Caki2 (cell line): ENCODE measurements around the gene CHRM2. TPM values are rescaled to one million over a fixed set of nuclear protein-coding genes. Genes with fewer than 3 reads are reported as not detected.

Experiments
- DNase-seq: peaks from one replicate; pipeline ENCODE4 v3.0.0-alpha.2; 2015; ENCODE audit warnings: low read depth
- in situ Hi-C: cut with HindIII; loops from 2 replicates; pipeline ENCODE4 v1.10.0; 2016; ENCODE audit warnings: low sequenced_read_pairs, low pct_unique_long_range_greater_than_20kb, mixed read lengths
- total RNA-seq: library from RNA; depleted of rRNA; stranded (reverse); fragments of >200 nt; shearing (Covaris generic); gene quantifications from 2 replicates; pipeline ENCODE4 v1.2.3, GENCODE V29; 2014; ENCODE audit warnings: low replicate concordance

CHRM2 gene
- total RNA-seq, 1 experiment from 2014 or later, result not detected

GRCh38 chr7:136887317-136887716 is 18.9 kb downstream of the CHRM2 start:
- in situ Hi-C loops, result no loop called here
- DNase-seq, result no peak

- in situ Hi-C loops, result no loop called here
- no peak for DNase-seq
These were observed 21.9 kb downstream of the CHRM2 start for GRCh38 chr7:136890399-136890798.

GRCh38 chr7:136891850-136892249 is 23.4 kb downstream of the CHRM2 start:
- in situ Hi-C loops, result no loop called here
- no peak for DNase-seq

- in situ Hi-C loops, result no loop called here
- no peak for DNase-seq
These were observed 26.3 kb downstream of the CHRM2 start for GRCh38 chr7:136894789-136895188.

- DNase-seq, result no peak
- in situ Hi-C loops, result no loop called here
These were observed 29.2 kb downstream of the CHRM2 start for GRCh38 chr7:136897676-136898075.

- no peak for DNase-seq
- in situ Hi-C loops, result no loop called here
These were observed 31.6 kb downstream of the CHRM2 start for GRCh38 chr7:136900005-136900404.

- in situ Hi-C loops, result no loop called here
- DNase-seq, result no peak
These were observed 42.3 kb downstream of the CHRM2 start for GRCh38 chr7:136910771-136911170.

GRCh38 chr7:136911344-136911743 is 42.9 kb downstream of the CHRM2 start:
- in situ Hi-C loops, result no loop called here
- no peak for DNase-seq

GRCh38 chr7:136912339-136912738 is 43.9 kb downstream of the CHRM2 start:
- no peak for DNase-seq
- in situ Hi-C loops, result no loop called here

GRCh38 chr7:136914016-136914415 is 45.6 kb downstream of the CHRM2 start:
- DNase-seq, result no peak
- in situ Hi-C loops, result no loop called here

- no peak for DNase-seq
- in situ Hi-C loops, result no loop called here
These were observed 51.4 kb downstream of the CHRM2 start for GRCh38 chr7:136919820-136920219.

- no peak for DNase-seq
- in situ Hi-C loops, result no loop called here
These were observed 54.7 kb downstream of the CHRM2 start for GRCh38 chr7:136923111-136923667.

GRCh38 chr7:136925044-136925443 is 56.6 kb downstream of the CHRM2 start:
- in situ Hi-C loops, result no loop called here
- no peak for DNase-seq

- DNase-seq, result no peak
- in situ Hi-C loops, result no loop called here
These were observed 57.1 kb downstream of the CHRM2 start for GRCh38 chr7:136925556-136925955.

- DNase-seq, result no peak
- in situ Hi-C loops, result no loop called here
These were observed 62.9 kb downstream of the CHRM2 start for GRCh38 chr7:136931169-136931867.

- in situ Hi-C loops, result no loop called here
- no peak for DNase-seq
These were observed 69.0 kb downstream of the CHRM2 start for GRCh38 chr7:136937436-136937835.

- in situ Hi-C loops, result no loop called here
- DNase-seq, result no peak
These were observed 70.0 kb downstream of the CHRM2 start for GRCh38 chr7:136938476-136938875.

GRCh38 chr7:136940122-136940521 is 71.7 kb downstream of the CHRM2 start:
- DNase-seq, result no peak
- in situ Hi-C loops, result no loop called here

- DNase-seq, result no peak
- in situ Hi-C loops, result no loop called here
These were observed 72.5 kb downstream of the CHRM2 start for GRCh38 chr7:136940917-136941316.

- in situ Hi-C loops, result no loop called here
- no peak for DNase-seq
These were observed 73.4 kb downstream of the CHRM2 start for GRCh38 chr7:136941816-136942215.
